ENCODE results near the gene TMPRSS4. TPM values are rescaled to one million over a fixed set of nuclear protein-coding genes. Genes with fewer than 3 reads are reported as not detected.

TMPRSS4 gene
- total RNA-seq, 3 donors from 2014 or later (not counting 1 experiment from before 2014, with no cell fraction given) = not detected

DNA sequence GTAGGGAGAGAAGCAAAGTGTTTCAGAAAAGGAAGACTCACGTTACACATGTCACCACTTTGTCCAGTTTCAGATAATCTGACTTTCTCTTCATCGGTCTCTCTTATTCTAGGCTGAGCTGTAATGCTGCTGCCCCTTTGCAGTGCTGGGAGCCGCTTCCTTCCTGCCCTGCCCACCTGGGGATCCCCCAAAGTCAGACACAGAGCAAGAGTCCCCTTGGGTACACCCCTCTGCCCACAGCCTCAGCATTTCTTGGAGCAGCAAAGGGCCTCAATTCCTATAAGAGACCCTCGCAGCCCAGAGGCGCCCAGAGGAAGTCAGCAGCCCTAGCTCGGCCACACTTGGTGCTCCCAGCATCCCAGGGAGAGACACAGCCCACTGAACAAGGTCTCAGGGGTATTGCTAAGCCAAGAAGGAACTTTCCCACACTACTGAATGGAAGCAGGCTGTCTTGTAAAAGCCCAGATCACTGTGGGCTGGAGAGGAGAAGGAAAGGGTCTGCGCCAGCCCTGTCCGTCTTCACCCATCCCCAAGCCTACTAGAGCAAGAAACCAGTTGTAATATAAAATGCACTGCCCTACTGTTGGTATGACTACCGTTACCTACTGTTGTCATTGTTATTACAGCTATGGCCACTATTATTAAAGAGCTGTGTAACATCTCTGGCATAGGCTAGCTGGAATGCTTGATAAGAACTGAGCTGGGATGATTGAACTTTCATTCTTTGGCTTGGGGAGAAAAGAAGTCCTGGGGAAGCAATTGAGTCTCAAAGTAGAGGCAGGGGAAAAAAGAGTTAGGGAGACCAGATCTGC lies 41.1 kb downstream of the TMPRSS4 start:
- Mint-ChIP-seq H3K4me3 (no peak overlapping the region), H3K4me1 (peaks cover 0 to 11% of the 10 kb centered on the region in 2 donors), H3K27me3 (ENCODE audit: low read depth in 2 of 2) (peaks cover 16 to 19% of the 10 kb centered on the region in 2 donors), H3K9me3 (peaks cover 0 to 2% of the 10 kb centered on the region in 2 donors), H3K36me3 (no peaks in the 10 kb centered on the region), H3K27ac (no peak overlapping the region)
- TF ChIP-seq, protein P1, sequence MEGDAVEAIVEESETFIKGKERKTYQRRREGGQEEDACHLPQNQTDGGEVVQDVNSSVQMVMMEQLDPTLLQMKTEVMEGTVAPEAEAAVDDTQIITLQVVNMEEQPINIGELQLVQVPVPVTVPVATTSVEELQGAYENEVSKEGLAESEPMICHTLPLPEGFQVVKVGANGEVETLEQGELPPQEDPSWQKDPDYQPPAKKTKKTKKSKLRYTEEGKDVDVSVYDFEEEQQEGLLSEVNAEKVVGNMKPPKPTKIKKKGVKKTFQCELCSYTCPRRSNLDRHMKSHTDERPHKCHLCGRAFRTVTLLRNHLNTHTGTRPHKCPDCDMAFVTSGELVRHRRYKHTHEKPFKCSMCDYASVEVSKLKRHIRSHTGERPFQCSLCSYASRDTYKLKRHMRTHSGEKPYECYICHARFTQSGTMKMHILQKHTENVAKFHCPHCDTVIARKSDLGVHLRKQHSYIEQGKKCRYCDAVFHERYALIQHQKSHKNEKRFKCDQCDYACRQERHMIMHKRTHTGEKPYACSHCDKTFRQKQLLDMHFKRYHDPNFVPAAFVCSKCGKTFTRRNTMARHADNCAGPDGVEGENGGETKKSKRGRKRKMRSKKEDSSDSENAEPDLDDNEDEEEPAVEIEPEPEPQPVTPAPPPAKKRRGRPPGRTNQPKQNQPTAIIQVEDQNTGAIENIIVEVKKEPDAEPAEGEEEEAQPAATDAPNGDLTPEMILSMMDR (IDR thresholded peaks at IDR 0.05) = no peak
- Histone ChIP-seq H3K4me1 (ENCODE audit: control insufficient read depth, insufficient read depth, low read length) (no peaks in the 10 kb centered on the region), H3K9me3 (ENCODE audit: control insufficient read depth, insufficient read depth, low read length) (no peaks in the 10 kb centered on the region), H3K27me3 (ENCODE audit: control insufficient read depth, insufficient read depth, low read length) (no peaks in the 10 kb centered on the region), H3K4me3 (ENCODE audit: low read length) (no peak overlapping the region), H3K27ac (ENCODE audit: low read length) (no peak overlapping the region), H3K36me3 (ENCODE audit: control insufficient read depth, insufficient read depth, low read length) (no peaks in the 10 kb centered on the region)
- DNase-seq (peak in 1 of 2 donors; percentile 16), ATAC-seq (no peak)
- 58% methylated on average over 9 of the region's 9 CpGs for WGBS (ENCODE audit: insufficient coverage)
- intact Hi-C loops (cut with micrococcal nuclease) = no loop called here

DNA sequence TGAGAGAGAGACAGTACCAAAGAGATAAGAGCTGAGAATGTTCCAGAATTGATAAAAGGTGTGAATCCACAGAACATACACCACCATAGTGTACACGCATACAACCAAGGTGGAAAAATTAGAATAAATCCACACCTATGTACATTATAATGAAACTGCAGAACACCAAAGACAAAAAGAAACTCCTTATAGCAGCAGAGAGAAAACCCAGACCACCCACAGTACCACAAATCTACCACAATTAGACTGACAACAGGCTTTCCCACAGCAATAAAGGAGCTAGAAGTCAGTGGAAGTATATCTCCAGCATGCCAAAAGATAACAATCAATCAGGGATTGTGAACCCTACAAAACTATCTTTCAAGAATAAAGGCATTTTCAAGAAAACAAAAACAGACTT lies 43.9 kb downstream of the TMPRSS4 start:
- Mint-ChIP-seq H3K27me3 (ENCODE audit: low read depth in 2 of 2) (peaks cover 6 to 13% of the 10 kb centered on the region in 2 donors), H3K9me3 (peaks cover 0 to 2% of the 10 kb centered on the region in 2 donors), H3K36me3 (no peaks in the 10 kb centered on the region), H3K27ac (no peak overlapping the region), H3K4me1 (no peaks in the 10 kb centered on the region), H3K4me3 (no peak overlapping the region)
- H3K9me3 ChIP-seq (ENCODE audit: control insufficient read depth, insufficient read depth, low read length) = no peaks in the 10 kb centered on the region
- ATAC-seq (no peak), DNase-seq (no peak)
- H3K4me3 ChIP-seq (ENCODE audit: low read length) = no peak overlapping the region
- intact Hi-C loops (cut with micrococcal nuclease) = no loop called here
- no CpG with 5 or more reads among the region's 1 CpG for WGBS (ENCODE audit: insufficient coverage)
- no peaks in the 10 kb centered on the region for H3K36me3 ChIP-seq (ENCODE audit: control insufficient read depth, insufficient read depth, low read length)
- no peak overlapping the region for H3K27ac ChIP-seq (ENCODE audit: low read length)
- H3K4me1 ChIP-seq (ENCODE audit: control insufficient read depth, insufficient read depth, low read length) = no peaks in the 10 kb centered on the region
- TF ChIP-seq, protein P1 (IDR thresholded peaks at IDR 0.05) = no peak
- no peaks in the 10 kb centered on the region for H3K27me3 ChIP-seq (ENCODE audit: control insufficient read depth, insufficient read depth, low read length)

DNA sequence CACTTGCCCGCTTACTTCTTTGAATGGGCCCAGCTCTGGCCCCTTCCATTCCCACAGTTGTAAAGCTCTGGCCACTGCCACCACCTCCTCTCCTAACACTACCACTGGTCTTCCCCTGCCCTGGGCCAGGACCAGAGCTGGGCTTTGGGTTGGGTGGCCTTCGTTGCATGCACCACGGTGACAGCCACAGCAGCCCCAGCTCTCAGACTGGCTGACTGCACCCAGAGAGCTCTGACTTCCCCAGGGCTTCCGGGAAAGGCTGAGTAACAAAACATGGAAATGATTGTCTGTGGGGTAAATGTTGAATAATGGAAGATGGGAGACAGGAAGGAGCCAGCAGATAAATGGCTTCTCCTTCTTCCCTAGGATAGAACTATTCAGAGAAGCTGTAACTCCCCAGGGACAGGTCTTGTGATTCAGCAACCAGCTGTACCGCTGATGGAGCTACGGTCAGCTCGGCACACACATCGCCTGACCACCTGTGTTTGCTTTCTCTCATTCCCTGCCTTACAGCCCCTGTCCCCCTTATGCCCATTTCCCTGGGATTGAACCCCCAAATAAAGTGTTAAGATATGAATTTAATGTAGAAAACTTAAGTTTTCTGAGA lies 48.2 kb downstream of the TMPRSS4 start:
- intact Hi-C loops (cut with micrococcal nuclease) = no loop called here
- Histone ChIP-seq H3K27me3 (ENCODE audit: control insufficient read depth, insufficient read depth, low read length) (no peaks in the 10 kb centered on the region), H3K9me3 (ENCODE audit: control insufficient read depth, insufficient read depth, low read length) (no peaks in the 10 kb centered on the region), H3K27ac (ENCODE audit: low read length) (no peak overlapping the region), H3K36me3 (ENCODE audit: control insufficient read depth, insufficient read depth, low read length) (no peaks in the 10 kb centered on the region), H3K4me3 (ENCODE audit: low read length) (no peak overlapping the region), H3K4me1 (ENCODE audit: control insufficient read depth, insufficient read depth, low read length) (peaks cover 3% of the 10 kb centered on the region)
- TF ChIP-seq, protein P1 (IDR thresholded peaks at IDR 0.05) = no peak
- Mint-ChIP-seq H3K9me3 (peaks cover 0 to 2% of the 10 kb centered on the region in 2 donors), H3K36me3 (no peaks in the 10 kb centered on the region), H3K27me3 (ENCODE audit: low read depth in 2 of 2) (peaks cover 0 to 8% of the 10 kb centered on the region in 2 donors), H3K4me1 (no peaks in the 10 kb centered on the region), H3K27ac (no peak overlapping the region), H3K4me3 (no peak overlapping the region)
- WGBS (ENCODE audit: insufficient coverage) = 83% methylated on average over 8 of the region's 8 CpGs
- ATAC-seq (no peak), DNase-seq (no peak)

Data from natural killer cell (primary cell).